Superior temporal gyrus (tissue), 1 donor: ENCODE measurements around the gene OR5P2.
"Not testable (repeated sequence)": the region's sequence is repeated elsewhere in the genome, so short reads cannot be mapped to it uniquely, and the experiment has no call there.

Experiments
- DNase-seq: peaks from one replicate; pipeline ENCODE4 v3.0.0-alpha.2; 2016; ENCODE audit errors: extremely low spot score

OR5P2 gene, protein sequence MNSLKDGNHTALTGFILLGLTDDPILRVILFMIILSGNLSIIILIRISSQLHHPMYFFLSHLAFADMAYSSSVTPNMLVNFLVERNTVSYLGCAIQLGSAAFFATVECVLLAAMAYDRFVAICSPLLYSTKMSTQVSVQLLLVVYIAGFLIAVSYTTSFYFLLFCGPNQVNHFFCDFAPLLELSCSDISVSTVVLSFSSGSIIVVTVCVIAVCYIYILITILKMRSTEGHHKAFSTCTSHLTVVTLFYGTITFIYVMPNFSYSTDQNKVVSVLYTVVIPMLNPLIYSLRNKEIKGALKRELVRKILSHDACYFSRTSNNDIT

DNA sequence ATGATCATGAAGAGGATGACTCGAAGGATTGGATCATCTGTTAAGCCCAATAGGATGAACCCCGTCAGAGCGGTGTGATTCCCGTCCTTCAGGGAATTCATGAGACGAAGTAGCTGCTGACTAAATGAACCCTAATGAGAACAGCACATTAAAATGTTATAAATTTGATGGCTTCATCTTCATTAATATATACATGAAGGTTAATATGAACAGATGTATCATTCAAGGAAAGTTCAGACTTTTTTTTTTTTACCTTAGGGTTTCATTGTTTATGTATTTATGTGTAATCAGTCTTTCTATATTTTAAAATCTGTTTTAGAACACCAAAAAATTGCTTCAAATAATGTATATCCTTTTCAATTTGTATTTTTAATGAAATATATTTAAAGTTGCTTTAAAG lies at the start of gene OR5P2:
Gene OR5P2, minus strand, starts transcription at position 101 of the 400 bp plus-strand sequence. Its CDS starts 0 bp downstream, at position 101.
- no peak for DNase-seq

DNA sequence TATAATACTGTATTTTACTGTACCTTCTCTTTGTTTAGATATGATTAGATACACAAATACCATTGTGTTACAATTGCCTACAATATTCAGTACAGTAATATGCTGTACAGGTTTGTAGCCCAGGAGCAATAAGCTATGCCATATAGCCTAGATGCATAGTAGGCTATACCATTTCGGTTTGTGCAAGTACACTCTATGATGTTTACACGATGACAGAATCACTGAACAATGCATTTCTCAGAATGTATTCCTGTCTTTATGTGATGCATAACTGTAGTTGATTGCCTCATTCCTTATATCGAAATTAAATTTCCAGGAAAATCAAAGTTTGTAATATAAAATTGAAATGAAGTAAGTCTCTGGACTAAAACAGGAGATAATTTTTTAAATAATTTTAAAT lies 49.3 kb upstream of the OR5P2 start:
- no peak for DNase-seq

DNA sequence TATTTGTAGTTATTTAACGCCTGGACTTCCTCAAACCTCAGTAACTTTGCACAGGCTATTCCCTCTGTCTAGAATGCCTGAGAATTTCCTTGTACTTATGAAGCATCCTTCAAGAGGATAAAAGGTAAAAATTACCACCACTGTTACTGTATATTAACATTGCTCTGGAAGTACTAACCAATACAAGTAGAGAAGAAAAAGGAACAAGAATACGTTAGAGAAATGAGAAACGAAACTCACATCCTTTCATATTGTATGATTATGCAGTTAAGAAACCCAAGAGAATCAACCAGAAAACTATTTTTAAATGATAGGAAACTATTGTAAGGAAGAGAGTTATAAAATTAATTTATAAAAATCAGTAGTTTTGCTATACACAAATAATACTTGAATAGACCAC lies 48.2 kb upstream of the OR5P2 start:
- no peak for DNase-seq

DNA sequence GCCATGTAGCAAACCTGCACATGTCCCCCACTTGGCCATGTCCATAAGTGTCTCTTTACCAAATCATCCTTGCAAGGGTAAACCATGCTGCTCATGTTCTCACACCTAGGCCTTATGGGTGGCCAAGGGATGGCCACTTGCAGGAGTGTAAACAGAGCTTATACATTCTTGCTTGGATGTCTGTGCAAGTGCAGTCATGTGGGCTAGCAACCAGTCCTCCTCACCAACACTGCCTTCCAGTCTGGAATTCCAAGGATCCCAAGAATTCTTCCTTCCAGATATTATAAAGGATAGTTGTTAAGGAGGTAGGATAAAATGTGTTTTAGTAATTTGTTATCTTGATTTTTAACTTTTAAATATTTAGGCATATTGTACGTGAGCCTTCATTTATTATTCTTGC lies 47.8 kb upstream of the OR5P2 start:
- no peak for DNase-seq

DNA sequence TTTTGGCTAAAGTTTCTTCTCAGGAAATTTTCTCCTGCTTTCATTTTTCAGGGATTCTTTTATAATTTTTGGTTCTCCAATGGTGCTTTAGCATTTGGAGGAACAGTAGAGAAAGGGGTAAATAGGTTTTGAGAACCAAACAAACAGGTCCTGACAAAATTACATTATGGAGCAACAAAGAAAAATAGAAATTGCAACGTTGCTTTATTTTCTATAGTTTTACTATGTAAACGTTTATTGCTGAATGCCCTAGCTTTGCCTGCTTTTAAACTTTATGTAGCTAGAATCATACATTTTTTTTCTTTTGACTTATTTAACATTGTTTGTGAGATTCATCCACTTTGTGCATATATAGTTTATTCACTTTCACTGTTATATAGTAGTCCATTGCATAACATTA lies 43.8 kb upstream of the OR5P2 start:
- no peak for DNase-seq

DNA sequence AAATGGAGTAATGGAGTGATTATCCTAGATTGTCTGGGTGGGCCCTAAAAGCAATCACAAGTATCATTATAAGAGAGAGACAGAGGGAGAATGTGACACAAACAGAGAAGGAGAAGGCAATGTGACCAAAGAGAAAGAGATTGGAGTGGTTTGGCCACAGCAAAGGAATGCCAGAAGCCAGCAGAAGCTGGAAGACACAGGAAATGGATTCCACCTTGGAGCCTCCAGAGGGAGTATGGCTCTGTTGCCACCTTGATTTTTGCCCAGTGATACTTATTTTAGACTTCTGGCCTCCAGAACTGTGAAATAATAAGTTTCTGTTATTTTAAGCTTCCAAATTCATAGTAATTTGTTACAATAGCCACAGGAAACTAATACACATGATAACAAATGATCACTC lies 36.8 kb upstream of the OR5P2 start:
- DNase-seq, result no peak

DNA sequence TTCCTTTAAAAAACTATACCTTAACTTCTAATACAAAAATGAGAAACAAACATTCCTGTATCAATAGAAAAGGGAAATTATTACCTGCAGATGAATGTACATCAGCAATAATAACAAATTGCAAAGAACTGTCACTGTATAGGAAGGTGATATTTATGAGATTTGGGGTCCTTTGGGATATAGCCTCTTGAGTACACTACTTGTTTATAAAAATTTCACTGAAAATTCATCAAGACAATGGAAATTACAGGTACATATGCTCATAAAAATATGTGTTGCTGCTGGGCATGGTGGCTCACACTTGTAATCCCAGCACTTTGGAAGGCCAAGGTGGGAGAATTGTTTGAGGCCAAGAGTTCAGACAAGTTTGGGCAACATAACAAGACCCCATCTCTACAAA lies 34.0 kb upstream of the OR5P2 start, which contains the start of gene OR5P3:
Gene OR5P3, minus strand, starts transcription at position 101 of the 400 bp plus-strand sequence.
- no peak for DNase-seq

DNA sequence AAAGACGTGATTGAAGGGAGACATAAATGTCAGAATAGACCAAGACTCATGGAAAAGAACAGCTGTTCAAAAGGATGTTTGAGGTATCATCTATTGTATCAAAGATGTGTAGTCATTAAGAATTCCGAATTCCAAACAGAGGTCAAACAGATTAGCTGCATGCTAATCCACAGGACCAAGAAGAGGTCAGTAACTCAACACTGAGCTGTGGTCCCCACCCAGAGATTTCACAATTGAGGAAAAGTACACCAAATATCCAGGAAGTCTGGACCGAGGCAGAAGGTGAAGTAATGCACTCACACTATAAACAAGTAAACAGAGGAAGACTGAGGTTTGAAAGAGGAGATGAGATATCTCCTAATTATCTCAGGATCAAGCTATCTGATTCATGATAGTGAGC lies 29.6 kb upstream of the OR5P2 start:
- no peak for DNase-seq

DNA sequence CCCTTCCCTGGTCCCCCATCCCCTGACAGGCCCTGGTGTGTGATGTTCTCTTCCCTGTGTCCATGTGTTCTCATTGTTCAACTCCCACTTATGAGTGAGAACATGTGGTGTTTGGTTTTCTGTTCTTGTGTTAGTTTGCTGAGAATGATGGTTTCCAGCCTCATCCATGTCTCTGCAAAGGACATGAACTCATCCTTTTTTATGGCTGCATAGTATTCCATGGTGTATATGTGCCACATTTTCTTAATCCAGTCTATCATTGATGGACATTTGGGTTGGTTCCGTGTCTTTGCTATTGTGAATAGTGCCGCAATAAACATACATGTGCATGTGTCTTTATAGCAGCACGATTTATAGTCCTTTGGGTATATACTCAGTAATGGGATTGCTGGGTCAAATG lies 23.7 kb upstream of the OR5P2 start:
- DNase-seq, result not testable (repeated sequence)

DNA sequence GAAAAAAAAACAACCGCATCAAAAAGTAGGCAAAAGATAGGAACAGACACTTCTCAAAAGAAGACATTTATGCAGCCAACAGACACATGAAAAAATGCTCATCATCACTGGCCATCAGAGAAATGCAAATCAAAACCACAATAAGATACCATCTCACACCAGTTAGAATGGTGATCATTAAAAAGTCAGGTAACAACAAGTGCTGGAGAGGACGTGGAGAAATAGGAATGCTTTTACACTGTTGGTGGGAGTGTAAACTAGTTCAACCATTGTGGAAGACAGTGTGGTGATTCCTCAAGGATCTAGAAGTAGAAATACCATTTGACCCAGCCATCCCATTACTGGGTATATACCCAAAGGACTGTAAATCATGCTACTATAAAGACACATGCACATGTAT lies 18.2 kb upstream of the OR5P2 start:
- not testable (repeated sequence) for DNase-seq

DNA sequence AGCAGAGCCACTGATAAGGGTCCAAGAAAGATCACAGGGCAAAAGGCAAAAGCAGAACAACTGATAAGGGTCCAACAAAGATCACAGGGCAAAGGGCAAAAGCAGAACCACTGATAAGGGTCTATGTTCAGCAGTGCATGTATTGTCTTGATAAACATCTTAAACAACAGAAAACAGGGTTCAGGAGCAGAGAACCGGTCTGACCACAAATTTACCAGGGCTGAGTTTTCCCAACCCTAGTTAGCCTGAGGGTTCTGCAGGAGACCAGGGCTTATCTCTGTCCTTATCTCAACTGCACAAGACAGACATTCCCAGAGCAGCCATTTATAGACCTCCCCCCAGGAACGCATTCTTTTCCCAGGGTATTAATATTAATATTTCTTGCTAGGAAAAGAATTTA lies 13.6 kb upstream of the OR5P2 start:
- DNase-seq, result not testable (repeated sequence)

DNA sequence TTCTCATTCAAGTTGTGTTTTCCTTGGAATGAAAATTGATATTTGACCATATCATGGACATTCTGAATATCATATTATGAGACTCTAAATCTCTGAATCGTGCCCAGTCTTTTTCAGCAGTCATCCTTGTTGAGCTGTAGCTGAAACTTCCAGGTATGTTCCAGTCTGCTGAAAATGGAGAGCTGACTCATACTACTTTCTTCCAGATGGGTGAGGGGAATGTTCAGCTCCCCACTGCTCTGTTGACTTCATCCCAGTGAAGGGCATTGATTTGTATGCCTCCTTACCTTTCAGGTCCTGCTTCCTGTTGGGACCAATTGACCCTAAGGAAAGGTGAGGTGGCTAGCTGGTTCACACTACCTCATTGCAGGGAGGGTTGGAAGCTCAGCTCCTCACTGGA lies 3.5 kb downstream of the OR5P2 start:
- no peak for DNase-seq

DNA sequence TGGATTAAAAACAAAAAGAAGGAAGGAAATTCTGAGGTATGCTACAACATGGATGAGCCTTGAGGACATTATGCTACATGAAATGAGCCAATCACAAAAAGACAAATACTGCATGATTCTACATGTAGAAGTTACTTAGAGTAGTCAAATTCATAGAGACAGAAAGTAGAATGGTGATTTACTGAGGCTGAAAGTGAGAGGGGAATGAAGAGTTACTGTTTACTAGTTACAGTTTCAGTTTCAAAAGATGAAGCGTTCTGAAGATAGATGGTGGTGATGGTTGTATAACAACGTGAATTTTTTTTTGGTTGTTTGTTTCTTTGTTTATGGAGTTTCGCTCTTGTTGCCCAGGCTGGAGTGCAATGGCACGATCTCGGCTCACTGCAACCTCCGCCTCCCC lies 9.5 kb downstream of the OR5P2 start:
- no peak for DNase-seq

DNA sequence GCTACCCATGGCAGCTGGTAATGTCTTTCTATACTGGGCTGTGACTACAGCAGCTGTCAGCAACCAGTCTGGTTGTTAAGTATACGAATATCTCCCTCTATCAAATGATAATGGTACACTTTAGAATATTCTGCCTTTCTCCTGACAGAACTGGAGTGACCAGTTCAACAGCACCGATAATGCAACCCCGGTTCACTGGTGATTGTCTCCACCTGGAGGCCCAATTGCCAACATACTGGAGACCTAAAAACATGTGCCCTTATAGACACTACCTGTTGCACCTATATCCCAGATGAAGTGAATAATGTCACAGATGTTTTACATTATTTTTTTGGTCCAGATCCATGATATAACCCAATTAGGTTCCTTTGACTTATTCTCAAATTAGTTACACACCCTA lies 21.1 kb downstream of the OR5P2 start:
- no peak for DNase-seq

DNA sequence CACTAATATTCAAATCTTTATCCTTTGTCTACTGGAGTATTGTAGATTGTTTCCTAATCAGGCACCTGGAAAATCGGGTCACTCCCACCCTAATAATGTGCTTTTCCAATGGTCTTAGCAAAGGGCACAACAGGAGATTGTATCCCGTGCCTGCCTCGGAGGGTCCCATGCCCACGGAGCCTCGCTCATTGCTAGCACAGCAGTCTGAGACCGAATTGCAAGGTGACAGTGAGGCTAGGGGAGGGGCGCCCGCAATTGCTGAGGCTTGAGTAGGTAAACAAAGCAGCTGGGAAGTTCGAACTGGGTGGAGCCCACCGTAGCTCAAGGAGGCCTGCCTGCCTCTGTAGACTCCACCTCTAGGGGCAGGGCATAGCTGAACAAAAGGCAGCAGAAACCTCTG lies 32.4 kb downstream of the OR5P2 start:
- not testable (repeated sequence) for DNase-seq

DNA sequence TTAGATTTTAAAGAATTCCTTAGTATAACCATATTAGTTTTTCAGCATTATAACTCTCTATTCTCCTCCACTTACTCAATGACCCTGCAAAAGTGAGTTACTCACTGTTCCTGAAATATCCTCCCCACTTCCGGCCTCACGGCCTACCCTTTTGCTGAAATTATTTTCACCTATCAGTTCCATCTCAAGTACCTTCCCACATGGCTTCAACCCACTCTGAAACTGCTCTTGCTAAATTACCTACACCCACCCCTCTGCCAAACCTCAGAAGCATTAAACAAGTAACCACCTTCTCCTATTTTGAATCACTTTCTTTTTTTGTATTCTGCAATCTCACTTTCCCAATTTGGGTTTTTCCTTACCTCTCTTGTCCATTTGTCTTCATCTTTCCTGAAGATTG lies 37.7 kb downstream of the OR5P2 start:
- no peak for DNase-seq

DNA sequence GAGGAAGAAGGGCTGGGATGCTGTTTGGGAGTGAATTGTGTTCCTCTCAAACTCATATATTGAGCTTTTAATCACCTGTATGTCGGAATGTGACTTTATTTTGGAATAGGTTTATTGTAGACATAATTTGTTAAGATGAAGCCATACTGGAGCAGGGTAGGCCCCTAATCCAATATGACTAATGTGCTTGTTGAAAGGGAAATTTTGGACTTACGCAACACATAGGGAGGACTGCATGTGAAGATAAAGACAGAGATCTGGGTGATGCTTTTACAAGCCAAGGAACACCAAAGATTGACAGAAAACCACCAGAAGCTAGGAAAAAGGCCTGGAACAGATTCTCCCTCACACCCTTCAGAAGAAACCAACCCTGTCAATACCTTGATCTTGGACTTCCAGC lies 47.3 kb downstream of the OR5P2 start:
- DNase-seq, result no peak
